Stimulated activated CD4-positive, alpha-beta T cell treated with anti-CD3 and anti-CD28 coated beads, Interleukin-2, amount 100 ng/mL, for 48 hours (primary cell): ENCODE results near the gene ZBTB47.
A peak's percentile ranks its signal among the peaks of the same experiment; 100 is the strongest.

Source experiments
- DNase-seq, 2 donors: peaks; one replicate each; pipeline ENCODE4 v3.0.0-alpha.2; 2020

The ZBTB47 gene

GRCh38 chr3:42666577-42666998 is 13.1 kb downstream of the ZBTB47 start:
- DNase-seq = no peak

- no peak for DNase-seq
Observed at GRCh38 chr3:42667096-42667522, 13.6 kb downstream of the ZBTB47 start.

GRCh38 chr3:42667523-42668412 is 14.3 kb downstream of the ZBTB47 start:
- no peak for DNase-seq

- DNase-seq = no peak
Observed at GRCh38 chr3:42668413-42668760, 14.9 kb downstream of the ZBTB47 start.

GRCh38 chr3:42668793-42669217 is 15.3 kb downstream of the ZBTB47 start:
- DNase-seq = no peak

- no peak for DNase-seq
Observed at GRCh38 chr3:42670051-42670576, 16.6 kb downstream of the ZBTB47 start.

- no peak for DNase-seq
Observed at GRCh38 chr3:42670670-42671069, 17.2 kb downstream of the ZBTB47 start.

GRCh38 chr3:42672515-42672914 is 19.0 kb downstream of the ZBTB47 start:
- DNase-seq = no peak

GRCh38 chr3:42673082-42673481 is 19.6 kb downstream of the ZBTB47 start:
- DNase-seq = no peak

GRCh38 chr3:42674146-42674545 is 20.6 kb downstream of the ZBTB47 start:
- DNase-seq = no peak

- DNase-seq = no peak
Observed at GRCh38 chr3:42675909-42676308, 22.4 kb downstream of the ZBTB47 start.

- no peak for DNase-seq
Observed at GRCh38 chr3:42678447-42678846, 24.9 kb downstream of the ZBTB47 start.

- DNase-seq = no peak
Observed at GRCh38 chr3:42680271-42680670, 26.8 kb downstream of the ZBTB47 start.

GRCh38 chr3:42680806-42681205 is 27.3 kb downstream of the ZBTB47 start:
- no peak for DNase-seq

- DNase-seq = no peak
Observed at GRCh38 chr3:42681361-42682038, 28.0 kb downstream of the ZBTB47 start.

GRCh38 chr3:42682301-42683070 is 29.0 kb downstream of the ZBTB47 start:
- DNase-seq = no peak

- DNase-seq = peak; percentile 45 to 48
Observed at GRCh38 chr3:42683875-42684598, 30.5 kb downstream of the ZBTB47 start.

- DNase-seq = no peak
Observed at GRCh38 chr3:42684632-42685362, 31.3 kb downstream of the ZBTB47 start.

- no peak for DNase-seq
Observed at GRCh38 chr3:42685363-42685881, 31.9 kb downstream of the ZBTB47 start, which contains the start of gene KLHL40. Gene KLHL40, plus strand, starts transcription at chr3:42685537. Its CDS starts 82 bp downstream, at chr3:42685619.

GRCh38 chr3:42685891-42686820 is 32.7 kb downstream of the ZBTB47 start:
- no peak for DNase-seq
